ENCODE results near the gene PTGFR.

DNA sequence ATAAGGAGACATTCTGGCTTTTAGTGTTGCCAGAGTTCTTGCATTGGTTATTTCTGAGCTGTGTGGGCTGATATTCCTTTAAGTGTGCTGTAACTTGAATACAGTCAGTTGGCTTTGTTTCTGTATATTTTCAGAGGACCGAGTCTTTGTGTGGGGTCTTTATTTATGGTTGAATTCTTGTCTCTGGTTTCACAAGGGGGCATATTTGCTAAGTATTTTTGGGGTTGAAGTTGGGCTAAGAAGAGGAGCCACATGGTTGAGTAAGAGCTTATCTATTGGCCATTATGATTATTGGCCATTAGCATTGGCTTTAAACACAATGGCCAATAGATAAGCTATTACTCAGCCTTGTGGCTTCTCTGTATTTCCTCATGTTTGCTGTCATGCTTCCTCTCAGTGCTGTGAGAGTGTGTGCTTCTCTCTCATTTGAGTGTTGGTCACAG lies 26.3 kb upstream of the PTGFR start:
- peak; percentile 21; the same call in 1 of the 2 replicates for TF ChIP-seq MAX (IDR thresholded peaks at IDR 0.05; ENCODE audit: low read depth, low read length)
- TF ChIP-seq, protein P1, sequence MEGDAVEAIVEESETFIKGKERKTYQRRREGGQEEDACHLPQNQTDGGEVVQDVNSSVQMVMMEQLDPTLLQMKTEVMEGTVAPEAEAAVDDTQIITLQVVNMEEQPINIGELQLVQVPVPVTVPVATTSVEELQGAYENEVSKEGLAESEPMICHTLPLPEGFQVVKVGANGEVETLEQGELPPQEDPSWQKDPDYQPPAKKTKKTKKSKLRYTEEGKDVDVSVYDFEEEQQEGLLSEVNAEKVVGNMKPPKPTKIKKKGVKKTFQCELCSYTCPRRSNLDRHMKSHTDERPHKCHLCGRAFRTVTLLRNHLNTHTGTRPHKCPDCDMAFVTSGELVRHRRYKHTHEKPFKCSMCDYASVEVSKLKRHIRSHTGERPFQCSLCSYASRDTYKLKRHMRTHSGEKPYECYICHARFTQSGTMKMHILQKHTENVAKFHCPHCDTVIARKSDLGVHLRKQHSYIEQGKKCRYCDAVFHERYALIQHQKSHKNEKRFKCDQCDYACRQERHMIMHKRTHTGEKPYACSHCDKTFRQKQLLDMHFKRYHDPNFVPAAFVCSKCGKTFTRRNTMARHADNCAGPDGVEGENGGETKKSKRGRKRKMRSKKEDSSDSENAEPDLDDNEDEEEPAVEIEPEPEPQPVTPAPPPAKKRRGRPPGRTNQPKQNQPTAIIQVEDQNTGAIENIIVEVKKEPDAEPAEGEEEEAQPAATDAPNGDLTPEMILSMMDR (IDR thresholded peaks at IDR 0.05; ENCODE audit: low read depth, low read length), result no peak

Data from NB4 (cell line).